Body of pancreas (tissue), 4 donors: ENCODE results near the gene ARHGAP26. TPM values are rescaled to one million over a fixed set of nuclear protein-coding genes. Genes with fewer than 3 reads are reported as not detected.

Experiments used
- ATAC-seq: fragments of 150-250 bp; one replicate; pipeline ENCODE4 v1.9.1; 2016
- DNase-seq, 4 donors: peaks; one replicate each; pipeline ENCODE4 v3.0.0-alpha.2; 2019
- H3K27ac ChIP-seq, 4 donors: fragments of 200-600 bp; sonication (generic); 1 replicate in 3 of 4; 2 replicates in 1 of 4; pipeline versions ENCODE4 v1.5.1 to v1.6.1; 2016 to 2019; ENCODE audit warnings: mild to moderate bottlenecking in 1 of 4, mixed read lengths in 1 of 4, moderate library complexity in 1 of 4
- H3K27me3 ChIP-seq, 2 donors: fragments of 200-600 bp; sonication (generic); one replicate each; pipeline ENCODE4 v1.6.0; 2016; ENCODE audit warnings: mild to moderate bottlenecking in 1 of 2
- H3K36me3 ChIP-seq, 2 donors: fragments of 200-600 bp; sonication (generic); replicated peaks in 1 of 2; 2 replicates each; pipeline ENCODE4 v1.5.1; 2016; ENCODE audit warnings: low read depth in 2 of 2; ENCODE audit not compliant: insufficient read depth in 1 of 2
- H3K4me1 ChIP-seq: fragments of 200-600 bp; sonication (generic); one replicate; pipeline ENCODE4 v1.6.0; 2016
- H3K4me3 ChIP-seq, 2 donors: fragments of 200-600 bp; sonication (generic); 1 replicate in 1 of 2; 2 replicates in 1 of 2; pipeline ENCODE4 v1.5.1; 2016 to 2019
- H3K9me3 ChIP-seq, 3 donors: fragments of 200-600 bp; sonication (generic); 1 replicate in 2 of 3; 2 replicates in 1 of 3; pipeline ENCODE4 v1.5.1; 2016
- CTCF ChIP-seq, 7 experiments: fragments of 450-650 bp in 4 of 7; fragments of 200-600 bp in 3 of 7; sonication (generic) in 3 of 7; IDR thresholded peaks; one replicate each; pipeline ENCODE4 v1.5.1; 2016 to 2019; ENCODE audit warnings: antibody characterized with exemption in 7 of 7
- POLR2A ChIP-seq, 3 donors: fragments of 450-650 bp; IDR thresholded peaks; one replicate each; pipeline ENCODE4 v1.6.1; 2016; ENCODE audit warnings: antibody characterized with exemption in 3 of 3, mild to moderate bottlenecking in 2 of 3
- WGBS, 2 donors: methylation state at CpG; one replicate each; pipeline ENCODE4 v1.1.5; 2017; 5-methylcytosine and 5-hydroxymethylcytosine counted together
- intact Hi-C: fragments of 100-400 bp; cut with DNase I; formaldehyde crosslinking; loops from one replicate; pipeline ENCODE4 v1.15.1; 2023
- total RNA-seq, 2 donors: library from RNA; depleted of rRNA; stranded (reverse); fragments of >200 nt; gene quantifications; one replicate each; pipeline ENCODE4 v1.1.0, GENCODE V29; 2016

ARHGAP26 gene
- total RNA-seq, 2 donors from 2014 or later = 12.5 to 14.2 TPM

- no peaks in the 10 kb centered on the region for H3K36me3 ChIP-seq
- no peak for TF ChIP-seq POLR2A (IDR thresholded peaks at IDR 0.05)
- TF ChIP-seq CTCF (IDR thresholded peaks at IDR 0.05) = no peak
- no peaks in the 10 kb centered on the region for H3K27me3 ChIP-seq
- ATAC-seq = no peak
- intact Hi-C loops = no loop called here
- H3K9me3 ChIP-seq = no peaks in the 10 kb centered on the region
- H3K27ac ChIP-seq = peak overlapping the region; percentile 38 to 53 (median 52)
- WGBS, 2 donors = 61 to 63% methylated on average over 3 of the region's 3 CpGs
- peaks cover 41% of the 10 kb centered on the region for H3K4me1 ChIP-seq
- no peak overlapping the region for H3K4me3 ChIP-seq
- no peak for DNase-seq
Observed at GRCh38 chr5:142920849-142921612, 150.9 kb downstream of the ARHGAP26 start.

GRCh38 chr5:142922223-142922952 lies 152.2 kb downstream of the ARHGAP26 start:
- Histone ChIP-seq H3K27ac (peak overlapping the region in 3 of 4 donors; percentile 3 to 51 (median 38)), H3K4me1 (peaks cover 55% of the 10 kb centered on the region), H3K36me3 (no peaks in the 10 kb centered on the region), H3K27me3 (no peaks in the 10 kb centered on the region), H3K9me3 (no peaks in the 10 kb centered on the region), H3K4me3 (no peak overlapping the region)
- DNase-seq = no peak
- intact Hi-C loops = no loop called here
- TF ChIP-seq POLR2A (IDR thresholded peaks at IDR 0.05) (no peak), CTCF (IDR thresholded peaks at IDR 0.05) (peak; percentile 14 to 75 (median 67))
- ATAC-seq = no peak
- 12 to 21% methylated on average over 1 of the region's 1 CpG for WGBS, 2 donors

GRCh38 chr5:142924135-142924883 lies 154.1 kb downstream of the ARHGAP26 start:
- H3K27me3 ChIP-seq = no peaks in the 10 kb centered on the region
- no peak for DNase-seq
- WGBS, 2 donors = 81 to 94% methylated on average over 1 of the region's 1 CpG
- peaks cover 61% of the 10 kb centered on the region for H3K4me1 ChIP-seq
- ATAC-seq = no peak
- intact Hi-C loops = no loop called here
- H3K4me3 ChIP-seq = no peak overlapping the region
- no peaks in the 10 kb centered on the region for H3K9me3 ChIP-seq
- TF ChIP-seq CTCF (IDR thresholded peaks at IDR 0.05) (peak in 4 of 7 experiments; percentile 10 to 22 (median 13)), POLR2A (IDR thresholded peaks at IDR 0.05) (no peak)
- H3K36me3 ChIP-seq = no peaks in the 10 kb centered on the region
- no peak overlapping the region for H3K27ac ChIP-seq

GRCh38 chr5:142925795-142926194 lies 155.6 kb downstream of the ARHGAP26 start:
- no peak for TF ChIP-seq POLR2A (IDR thresholded peaks at IDR 0.05)
- TF ChIP-seq CTCF (IDR thresholded peaks at IDR 0.05) = no peak

More at GRCh38 chr5:142925795-142926194, 155.6 kb downstream of the ARHGAP26 start:
- Histone ChIP-seq H3K36me3 (no peaks in the 10 kb centered on the region), H3K27me3 (no peaks in the 10 kb centered on the region), H3K9me3 (no peaks in the 10 kb centered on the region), H3K4me3 (no peak overlapping the region), H3K4me1 (peaks cover 62% of the 10 kb centered on the region), H3K27ac (peak overlapping the region; percentile 77 to 84 (median 83))
- ATAC-seq (peak; percentile 78), DNase-seq (peak; percentile 40 to 71 (median 46))
- intact Hi-C loops = no loop called here
- 11 to 12% methylated on average over 3 of the region's 3 CpGs for WGBS, 2 donors
